Activated naive CD4-positive, alpha-beta T cell treated with anti-CD3 and anti-CD28 coated beads for 36 hours (primary cell): ENCODE data around the gene DVL2. TPM values are rescaled to one million over a fixed set of nuclear protein-coding genes. Genes with fewer than 3 reads are reported as not detected.
A peak's percentile ranks its signal among the peaks of the same experiment; 100 is the strongest.

Experiments
- CTCF ChIA-PET: fragments of 350-600 bp; sonication (Branson Sonifier 250); formaldehyde crosslinking; loops from one replicate; lab custom pipeline; 2021; ENCODE audit warnings: antibody characterized with exemption; lab: Charles Lee
- DNase-seq: peaks from one replicate; pipeline ENCODE4 v3.0.0-alpha.2; 2020
- H3K27ac Mint-ChIP-seq: one replicate; pipeline ENCODE4 v1.8.0; 2021; ENCODE audit warnings: mild to moderate bottlenecking, mixed read lengths
- H3K27me3 Mint-ChIP-seq: one replicate; pipeline ENCODE4 v1.8.0; 2021; ENCODE audit warnings: low read depth, mixed read lengths
- H3K36me3 Mint-ChIP-seq: one replicate; pipeline ENCODE4 v1.8.0; 2021; ENCODE audit warnings: low read depth, mixed read lengths
- H3K4me1 Mint-ChIP-seq: one replicate; pipeline ENCODE4 v1.8.0; 2021; ENCODE audit warnings: low read depth, mixed read lengths
- H3K4me3 Mint-ChIP-seq: one replicate; pipeline ENCODE4 v1.8.0; 2021; ENCODE audit warnings: mild to moderate bottlenecking, moderate library complexity, mixed read lengths
- H3K9me3 Mint-ChIP-seq: one replicate; pipeline ENCODE4 v1.8.0; 2021; ENCODE audit warnings: mixed read lengths
- intact Hi-C: fragments of 100-400 bp; cut with micrococcal nuclease; formaldehyde crosslinking; loops from one replicate; pipeline ENCODE4 v1.15.1; 2023
- total RNA-seq, 2 experiments: library from RNA; stranded (reverse); gene quantifications; one replicate each; pipeline ENCODE4 v1.2.3, GENCODE V29; 2021

Gene DVL2
- total RNA-seq, 2 experiments from 2014 or later = 26.7 to 29.4 TPM

DNA sequence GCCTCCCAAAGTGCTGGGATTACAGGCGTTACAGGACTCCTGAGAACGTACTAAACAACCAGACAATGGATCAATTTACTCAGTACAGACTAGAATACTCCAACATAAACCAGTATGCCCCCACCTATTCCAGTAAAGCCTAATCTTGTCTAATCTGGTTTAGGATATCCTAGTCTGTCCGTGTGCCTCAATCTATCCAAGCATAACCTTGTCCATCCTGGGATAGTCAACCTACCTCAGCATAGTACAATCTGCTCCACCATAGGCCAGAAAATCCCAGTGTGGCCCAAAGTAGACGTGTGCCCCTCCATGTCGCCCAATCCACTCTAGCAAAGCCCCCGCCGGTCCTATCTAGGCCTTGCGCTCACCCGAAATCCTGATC, 625 bp downstream of the DVL2 start:
- intact Hi-C loops = loop anchor here (1.0 to 2.0 kb wide), 3 partner anchors 19 to 251 kb away; partner anchors contain the start of genes EIF5A and POLR2A
- Mint-ChIP-seq H3K4me3 (peak overlapping the region; percentile 90), H3K27ac (peak overlapping the region; percentile 80), H3K36me3 (peaks cover 21% of the 10 kb centered on the region), H3K9me3 (no peaks in the 10 kb centered on the region), H3K27me3 (no peaks in the 10 kb centered on the region), H3K4me1 (peaks cover 54% of the 10 kb centered on the region)
- no peak for DNase-seq
- CTCF ChIA-PET = interaction anchor here (2.6 kb wide), 1 partner anchor 13 kb away, joined by 15 read pairs; the partner anchor contains the start of genes ACADVL and DLG4

- peak overlapping the region; percentile 4 for H3K4me3 Mint-ChIP-seq
- no peak for DNase-seq
- intact Hi-C loops = no loop called here
- CTCF ChIA-PET = interaction anchor here (0.7 to 2.6 kb wide), 2 partner anchors 11 to 65 kb away, joined by 5 to 15 read pairs; partner anchors contain the start of genes ACADVL and DLG4
- H3K9me3 Mint-ChIP-seq = no peaks in the 10 kb centered on the region
- peaks cover 25% of the 10 kb centered on the region for H3K36me3 Mint-ChIP-seq
- peaks cover 57% of the 10 kb centered on the region for H3K4me1 Mint-ChIP-seq
- no peaks in the 10 kb centered on the region for H3K27me3 Mint-ChIP-seq
- H3K27ac Mint-ChIP-seq = no peak overlapping the region
These were observed 2.2 kb downstream of the DVL2 start for GRCh38 chr17:7232114-7232513.

GRCh38 chr17:7229504-7229903, 4.8 kb downstream of the DVL2 start:
- H3K27ac Mint-ChIP-seq = no peak overlapping the region
- H3K9me3 Mint-ChIP-seq = no peaks in the 10 kb centered on the region
- H3K4me1 Mint-ChIP-seq = peaks cover 32% of the 10 kb centered on the region
- H3K27me3 Mint-ChIP-seq = no peaks in the 10 kb centered on the region
- no peak for DNase-seq
- CTCF ChIA-PET = interaction anchor here (1.4 kb wide), 1 partner anchor 10 kb away, joined by 3 read pairs; the partner anchor contains the start of genes ACADVL and DLG4
- intact Hi-C loops = no loop called here
- peaks cover 14% of the 10 kb centered on the region for H3K36me3 Mint-ChIP-seq
- H3K4me3 Mint-ChIP-seq = no peak overlapping the region

DNA sequence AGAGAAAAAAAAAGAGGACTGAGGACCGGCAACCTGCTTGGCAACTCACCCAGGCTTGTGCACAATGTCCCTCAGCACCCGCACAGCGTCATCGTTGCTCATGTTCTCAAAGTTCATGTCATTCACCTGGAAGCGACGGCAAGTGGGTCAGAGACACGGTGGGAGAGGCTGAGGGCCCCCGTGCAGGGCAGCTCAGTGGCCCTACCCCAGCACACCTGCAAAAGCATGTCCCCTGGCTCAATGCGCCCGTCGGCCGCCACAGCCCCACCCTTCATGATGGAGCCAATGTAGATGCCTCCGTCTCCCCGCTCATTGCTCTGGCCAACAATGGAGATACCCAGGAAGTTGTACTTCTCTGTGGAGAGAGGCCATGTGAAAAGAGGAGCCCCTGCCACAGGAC, 5.4 kb downstream of the DVL2 start:
- no peak for DNase-seq
- Mint-ChIP-seq H3K4me1 (peaks cover 30% of the 10 kb centered on the region), H3K36me3 (peaks cover 14% of the 10 kb centered on the region), H3K27me3 (no peaks in the 10 kb centered on the region), H3K9me3 (no peaks in the 10 kb centered on the region), H3K27ac (no peak overlapping the region), H3K4me3 (no peak overlapping the region)
- intact Hi-C loops = no loop called here
- CTCF ChIA-PET = no interaction called here

- CTCF ChIA-PET = no interaction called here
- H3K27me3 Mint-ChIP-seq = no peaks in the 10 kb centered on the region
- H3K27ac Mint-ChIP-seq = no peak overlapping the region
- peaks cover 16% of the 10 kb centered on the region for H3K4me1 Mint-ChIP-seq
- no peaks in the 10 kb centered on the region for H3K9me3 Mint-ChIP-seq
- DNase-seq = no peak
- H3K4me3 Mint-ChIP-seq = no peak overlapping the region
- intact Hi-C loops = no loop called here
- peaks cover 21% of the 10 kb centered on the region for H3K36me3 Mint-ChIP-seq
These were observed 7.3 kb downstream of the DVL2 start for GRCh38 chr17:7226721-7227710.

- peaks cover 26% of the 10 kb centered on the region for H3K36me3 Mint-ChIP-seq
- no peak for DNase-seq
- intact Hi-C loops = no loop called here
- CTCF ChIA-PET = no interaction called here
- H3K27me3 Mint-ChIP-seq = no peaks in the 10 kb centered on the region
- H3K27ac Mint-ChIP-seq = no peak overlapping the region
- H3K9me3 Mint-ChIP-seq = no peaks in the 10 kb centered on the region
- H3K4me3 Mint-ChIP-seq = no peak overlapping the region
- peaks cover 20% of the 10 kb centered on the region for H3K4me1 Mint-ChIP-seq
These were observed 8.5 kb downstream of the DVL2 start for GRCh38 chr17:7225711-7226331.

- DNase-seq = no peak
- Mint-ChIP-seq H3K36me3 (peaks cover 25% of the 10 kb centered on the region), H3K4me1 (peaks cover 24% of the 10 kb centered on the region), H3K4me3 (no peak overlapping the region), H3K27me3 (no peaks in the 10 kb centered on the region), H3K27ac (no peak overlapping the region), H3K9me3 (no peaks in the 10 kb centered on the region)
- CTCF ChIA-PET = no interaction called here
- intact Hi-C loops = no loop called here
These were observed 9.6 kb downstream of the DVL2 start for GRCh38 chr17:7224661-7225111.

GRCh38 chr17:7224110-7224509, 10.2 kb downstream of the DVL2 start:
- no peak for DNase-seq
- intact Hi-C loops = no loop called here

DNA sequence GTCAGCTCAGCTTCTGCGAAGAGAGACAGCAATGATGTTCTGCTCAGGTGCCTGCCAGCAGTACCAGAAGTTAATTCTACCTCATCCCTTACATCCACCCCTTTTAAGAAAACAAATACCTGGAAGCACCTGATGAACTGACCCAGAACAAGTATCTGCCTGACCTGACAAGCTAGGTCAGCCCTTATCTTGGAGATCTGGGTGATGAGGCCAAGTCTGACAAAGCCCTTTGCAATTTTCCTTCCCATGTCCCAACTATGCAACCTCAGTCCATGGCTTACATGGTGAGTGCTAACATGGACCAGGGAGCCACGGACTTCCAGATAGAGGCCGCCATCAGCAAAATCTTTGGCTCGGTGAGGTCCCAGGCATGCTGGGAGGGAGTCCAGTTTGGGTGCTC, 10.9 kb downstream of the DVL2 start:
- H3K4me1 Mint-ChIP-seq = peaks cover 33% of the 10 kb centered on the region
- CTCF ChIA-PET = interaction anchor here (1.2 kb wide), 1 partner anchor 16 kb away, joined by 3 read pairs; the partner anchor contains the start of gene PHF23
- DNase-seq = no peak
- peaks cover 23% of the 10 kb centered on the region for H3K36me3 Mint-ChIP-seq
- H3K27me3 Mint-ChIP-seq = no peaks in the 10 kb centered on the region
- no peak overlapping the region for H3K4me3 Mint-ChIP-seq
- intact Hi-C loops = no loop called here
- H3K9me3 Mint-ChIP-seq = no peaks in the 10 kb centered on the region
- no peak overlapping the region for H3K27ac Mint-ChIP-seq

More at GRCh38 chr17:7224110-7224509, 10.2 kb downstream of the DVL2 start:
- Mint-ChIP-seq H3K36me3 (peaks cover 25% of the 10 kb centered on the region), H3K27me3 (no peaks in the 10 kb centered on the region), H3K4me1 (peaks cover 28% of the 10 kb centered on the region), H3K4me3 (no peak overlapping the region), H3K9me3 (no peaks in the 10 kb centered on the region), H3K27ac (no peak overlapping the region)
- CTCF ChIA-PET = interaction anchor here (1.2 kb wide), 1 partner anchor 15 kb away, joined by 3 read pairs; the partner anchor contains the start of gene PHF23

DNA sequence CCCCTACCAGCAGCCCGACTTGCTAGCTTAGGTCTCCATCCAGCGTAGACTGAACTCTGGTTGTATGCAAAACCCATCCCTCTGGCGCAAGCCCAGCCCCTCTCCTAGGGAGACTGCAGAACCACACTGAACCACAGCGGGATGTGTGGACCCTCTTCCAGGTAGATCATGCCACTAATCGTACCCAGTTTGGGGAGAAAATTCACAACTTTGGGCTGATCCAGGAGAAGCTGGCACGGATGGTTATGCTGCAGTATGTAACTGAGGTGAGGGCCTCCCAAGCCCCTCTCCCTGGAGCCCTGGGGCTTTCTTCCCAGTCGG, 11.4 kb downstream of the DVL2 start:
- Mint-ChIP-seq H3K4me1 (peaks cover 33% of the 10 kb centered on the region), H3K36me3 (peaks cover 20% of the 10 kb centered on the region), H3K4me3 (no peak overlapping the region), H3K27ac (no peak overlapping the region), H3K9me3 (no peaks in the 10 kb centered on the region), H3K27me3 (no peaks in the 10 kb centered on the region)
- CTCF ChIA-PET = interaction anchor here (1.2 to 3.4 kb wide), 2 partner anchors 10 to 16 kb away, joined by 3 to 15 read pairs; partner anchors contain the start of gene PHF23
- no peak for DNase-seq
- intact Hi-C loops = no loop called here

DNA sequence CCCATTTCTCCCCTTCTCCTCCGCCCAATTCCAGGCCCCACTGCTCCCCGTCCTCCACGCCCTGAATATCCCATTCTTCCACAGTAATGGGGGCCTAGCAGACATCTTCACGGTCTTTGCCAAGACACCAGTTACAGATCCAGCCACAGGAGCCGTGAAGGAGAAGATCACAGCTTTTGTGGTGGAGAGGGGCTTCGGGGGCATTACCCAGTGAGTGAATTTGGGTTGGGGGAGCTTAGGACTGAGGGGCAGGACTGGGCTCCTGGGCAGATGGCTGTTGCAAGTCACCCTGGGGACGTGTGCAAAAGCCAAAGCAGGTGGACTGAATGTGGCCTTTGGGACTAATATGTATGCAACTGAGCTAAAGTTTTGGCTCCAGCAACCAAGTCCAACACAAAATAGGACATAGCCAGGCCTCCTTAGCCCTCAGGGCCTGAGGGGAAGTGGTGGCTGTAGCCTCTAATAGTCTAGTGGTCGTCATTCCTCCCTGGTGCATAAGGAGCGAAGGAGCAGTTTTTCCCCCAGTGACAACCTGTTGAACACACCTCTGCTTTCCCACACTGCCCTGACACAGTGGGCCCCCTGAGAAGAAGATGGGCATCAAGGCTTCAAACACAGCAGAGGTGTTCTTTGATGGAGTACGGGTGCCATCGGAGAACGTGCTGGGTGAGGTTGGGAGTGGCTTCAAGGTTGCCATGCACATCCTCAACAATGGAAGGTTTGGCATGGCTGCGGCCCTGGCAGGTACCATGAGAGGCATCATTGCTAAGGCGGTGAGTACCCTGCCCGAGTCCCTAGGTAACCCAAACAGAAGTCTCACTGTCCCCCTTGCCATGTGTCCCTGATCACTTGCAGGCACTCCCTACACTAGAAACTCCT, 12.0 kb downstream of the DVL2 start:
- H3K27ac Mint-ChIP-seq = no peak overlapping the region
- H3K4me3 Mint-ChIP-seq = no peak overlapping the region
- intact Hi-C loops = no loop called here
- peaks cover 20% of the 10 kb centered on the region for H3K36me3 Mint-ChIP-seq
- no peak for DNase-seq
- H3K27me3 Mint-ChIP-seq = no peaks in the 10 kb centered on the region
- no peaks in the 10 kb centered on the region for H3K9me3 Mint-ChIP-seq
- CTCF ChIA-PET = interaction anchor here (0.5 to 3.4 kb wide), 4 partner anchors 10 to 746 kb away, joined by 3 to 15 read pairs (median 3); partner anchors contain the start of gene DVL2
- H3K4me1 Mint-ChIP-seq = peaks cover 36% of the 10 kb centered on the region
